Airway epithelial cell (primary cell): ENCODE results near the gene ERI2. TPM values are rescaled to one million over a fixed set of nuclear protein-coding genes. Genes with fewer than 3 reads are reported as not detected.

Source experiments
- total RNA-seq: library from RNA; depleted of rRNA; stranded (reverse); fragments of >200 nt; gene quantifications from 2 replicates; pipeline ENCODE4 v1.2.3, GENCODE V29; 2015

The ERI2 gene, protein sequence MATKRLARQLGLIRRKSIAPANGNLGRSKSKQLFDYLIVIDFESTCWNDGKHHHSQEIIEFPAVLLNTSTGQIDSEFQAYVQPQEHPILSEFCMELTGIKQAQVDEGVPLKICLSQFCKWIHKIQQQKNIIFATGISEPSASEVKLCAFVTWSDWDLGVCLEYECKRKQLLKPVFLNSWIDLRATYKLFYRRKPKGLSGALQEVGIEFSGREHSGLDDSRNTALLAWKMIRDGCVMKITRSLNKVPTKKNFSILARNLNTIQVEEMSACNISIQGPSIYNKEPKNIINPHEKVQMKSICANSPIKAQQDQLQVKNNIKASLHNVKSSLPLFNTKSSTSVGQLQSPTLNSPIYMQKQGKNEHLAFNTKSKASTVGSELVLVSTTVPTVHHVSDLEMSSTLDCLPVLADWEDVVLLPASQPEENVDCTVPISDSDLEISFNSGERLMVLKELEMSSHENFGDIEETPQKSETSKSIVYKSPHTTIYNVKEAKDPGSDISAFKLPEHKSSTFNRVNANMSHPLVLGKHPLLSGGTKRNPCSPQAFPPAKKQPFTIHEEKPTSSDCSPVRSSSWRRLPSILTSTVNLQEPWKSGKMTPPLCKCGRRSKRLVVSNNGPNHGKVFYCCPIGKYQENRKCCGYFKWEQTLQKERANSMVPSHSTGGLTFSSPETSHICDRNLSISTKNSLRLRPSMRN
- total RNA-seq: 17.0 and 26.8 TPM in 2 replicates

DNA sequence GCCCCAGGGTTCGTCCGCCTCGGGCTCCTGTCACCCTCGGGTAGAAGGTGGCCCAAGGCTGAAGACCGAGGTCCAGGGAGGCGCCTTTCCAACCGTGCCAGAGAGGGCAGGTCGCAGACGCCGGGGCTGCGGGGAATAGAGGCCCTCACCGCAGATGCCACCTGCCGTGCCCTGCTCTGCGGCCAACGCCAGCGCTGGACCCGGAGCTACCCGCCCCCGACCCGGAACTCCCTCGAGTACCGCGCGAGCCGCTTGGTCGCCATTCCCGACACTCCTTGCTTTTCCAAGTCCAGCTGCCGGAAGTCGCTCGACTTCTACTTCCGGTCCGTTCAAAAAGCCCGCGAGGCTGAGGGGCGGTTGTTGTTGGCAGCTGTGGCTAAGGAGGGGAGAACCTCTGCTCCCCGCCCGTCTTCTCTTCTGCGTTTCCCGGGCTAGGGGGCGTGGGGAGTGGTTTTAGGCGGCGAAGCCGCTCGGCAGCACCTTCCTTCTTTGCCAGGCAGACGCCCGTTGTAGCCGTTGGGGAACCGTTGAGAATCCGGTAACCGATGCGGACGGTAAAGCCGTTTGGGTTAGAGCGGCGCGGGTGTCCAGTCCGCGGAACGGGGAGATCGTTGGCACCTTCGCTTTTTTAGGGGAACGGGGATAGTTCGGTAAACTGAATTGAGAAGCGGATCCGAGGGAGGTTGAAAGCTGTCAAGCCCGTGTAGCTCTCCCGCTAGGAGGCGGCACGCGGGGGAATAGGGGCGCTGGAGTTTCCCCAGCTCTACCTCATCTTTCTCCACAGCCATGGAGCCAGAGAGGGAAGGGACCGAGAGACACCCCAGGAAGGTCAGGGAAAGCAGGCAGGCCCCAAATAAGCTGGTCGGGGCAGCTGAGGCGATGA, at the start of gene ERI2, which contains the start of gene REXO5:
TSS of gene ERI2 (minus strand) at position 305 of the 883 bp plus-strand sequence. CDS start at position 263, 42 bp downstream.
TSS of gene REXO5 (plus strand) at position 360 of the 883 bp plus-strand sequence. CDS start at position 787, 427 bp downstream.

DNA sequence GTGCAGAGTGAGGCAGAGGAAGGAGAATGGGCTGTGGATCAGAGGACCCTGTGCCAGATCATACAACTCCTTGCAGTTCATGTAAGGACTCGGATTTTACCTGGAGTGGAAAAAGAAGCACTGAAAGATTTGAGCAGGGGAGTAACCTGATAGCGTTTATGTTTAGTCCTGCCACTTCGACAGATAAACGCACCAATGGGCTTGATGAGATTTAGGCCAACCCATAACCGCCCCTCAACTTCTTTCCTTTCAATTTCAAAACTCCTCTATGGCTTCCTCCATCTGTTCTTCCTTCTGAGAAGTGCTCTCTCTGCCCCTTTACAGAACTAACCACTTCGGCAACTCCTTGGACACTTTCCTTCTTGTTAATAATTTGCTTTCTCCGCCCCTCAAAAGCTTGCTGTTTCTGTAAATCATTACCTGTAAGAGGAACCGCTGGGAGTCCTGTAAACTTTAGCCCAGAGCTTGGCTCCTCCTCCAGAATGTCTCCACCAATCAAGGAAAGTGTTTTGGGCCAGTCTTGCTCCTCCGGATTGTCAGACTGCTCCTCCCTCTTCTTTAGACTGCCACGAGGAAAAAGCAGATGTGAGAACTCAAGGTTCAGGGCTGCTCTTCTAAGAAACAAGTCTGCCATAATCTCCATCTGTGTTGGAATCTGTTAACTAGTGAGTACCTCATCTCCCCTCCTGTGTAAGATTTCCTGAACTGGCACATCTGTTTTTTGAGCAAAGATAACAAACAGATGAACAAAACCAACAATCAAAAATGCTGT, 42.6 kb downstream of the ERI2 start, which contains the start of gene ACSM3:
TSS of gene ACSM3 (plus strand) at position 554 of the 772 bp plus-strand sequence. CDS start 6,021 bp downstream, outside the sequence.

Other genes with a start within 250 kb of the ERI2 start
- gene ACSM2B, start 230.1 kb downstream of the ERI2 start, total RNA-seq: not detected in 2 replicates
- not detected in 2 replicates for gene ACSM1, start 108.8 kb downstream of the ERI2 start, total RNA-seq
- 23.3 and 43.2 TPM in 2 replicates for gene THUMPD1, start 64.7 kb downstream of the ERI2 start, total RNA-seq
- gene ACSM3, start 42.5 kb downstream of the ERI2 start, total RNA-seq: 0.88 and 1.1 TPM in 2 replicates
- gene REXO5, start 55 bp upstream of the ERI2 start, total RNA-seq: 4.2 and 9.8 TPM in 2 replicates
- 9.6 TPM in 2 replicates for gene DCUN1D3, start 93.9 kb upstream of the ERI2 start, total RNA-seq
- gene LYRM1, start 94.3 kb upstream of the ERI2 start, total RNA-seq: 14.1 and 25.3 TPM in 2 replicates